GM12874 (cell line): ENCODE results near the gene FAM120B.

Source experiments
- CTCF ChIP-seq: IDR thresholded peaks from 2 replicates; pipeline ENCODE4 v1.5.1; 2011; ENCODE audit warnings: low read depth, mild to moderate bottlenecking, control low read depth, low read length, moderate library complexity; ENCODE audit not compliant: insufficient read depth

The FAM120B gene

DNA sequence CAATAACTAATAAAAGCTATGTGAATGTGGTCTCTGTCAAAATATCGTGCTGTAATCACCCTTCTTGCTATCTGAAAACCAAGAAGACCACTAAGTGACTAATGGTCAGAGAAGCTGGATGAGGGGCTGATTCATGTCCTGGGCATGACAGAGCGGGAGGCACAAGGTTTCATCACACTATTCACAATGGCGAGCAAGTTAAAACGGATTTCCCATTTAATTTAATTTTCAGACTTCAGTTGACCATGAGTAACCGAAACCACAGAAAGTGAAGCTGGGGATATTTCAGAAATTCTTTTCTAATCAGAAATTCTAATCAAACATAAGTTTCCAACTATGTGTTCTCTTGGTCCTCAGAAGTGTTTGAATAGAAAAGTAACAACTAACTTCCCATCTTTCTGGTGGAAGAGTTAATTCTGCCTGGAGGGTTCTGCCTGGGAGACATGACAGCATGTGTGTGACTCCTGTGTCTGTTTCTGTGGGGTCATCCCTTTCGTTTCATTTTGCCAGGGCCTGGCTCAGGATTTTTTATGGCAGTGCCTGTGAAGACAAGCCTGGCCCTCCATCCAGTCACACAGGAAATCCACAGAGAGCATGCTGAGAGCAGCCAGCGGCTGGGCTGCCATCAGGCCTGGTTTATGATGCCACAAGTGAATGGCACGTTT lies 98.9 kb downstream of the FAM120B start:
- TF ChIP-seq CTCF = no peak

GRCh38 chr6:170407200-170407599 lies 100.6 kb downstream of the FAM120B start:
- no peak for TF ChIP-seq CTCF

- TF ChIP-seq CTCF = no peak
Observed at GRCh38 chr6:170407932-170408331, 101.4 kb downstream of the FAM120B start.

GRCh38 chr6:170410241-170410640 lies 103.7 kb downstream of the FAM120B start:
- no peak for TF ChIP-seq CTCF

GRCh38 chr6:170415318-170415717 lies 108.8 kb downstream of the FAM120B start:
- no peak for TF ChIP-seq CTCF

- no peak for TF ChIP-seq CTCF
Observed at GRCh38 chr6:170416303-170416702, 109.7 kb downstream of the FAM120B start.

DNA sequence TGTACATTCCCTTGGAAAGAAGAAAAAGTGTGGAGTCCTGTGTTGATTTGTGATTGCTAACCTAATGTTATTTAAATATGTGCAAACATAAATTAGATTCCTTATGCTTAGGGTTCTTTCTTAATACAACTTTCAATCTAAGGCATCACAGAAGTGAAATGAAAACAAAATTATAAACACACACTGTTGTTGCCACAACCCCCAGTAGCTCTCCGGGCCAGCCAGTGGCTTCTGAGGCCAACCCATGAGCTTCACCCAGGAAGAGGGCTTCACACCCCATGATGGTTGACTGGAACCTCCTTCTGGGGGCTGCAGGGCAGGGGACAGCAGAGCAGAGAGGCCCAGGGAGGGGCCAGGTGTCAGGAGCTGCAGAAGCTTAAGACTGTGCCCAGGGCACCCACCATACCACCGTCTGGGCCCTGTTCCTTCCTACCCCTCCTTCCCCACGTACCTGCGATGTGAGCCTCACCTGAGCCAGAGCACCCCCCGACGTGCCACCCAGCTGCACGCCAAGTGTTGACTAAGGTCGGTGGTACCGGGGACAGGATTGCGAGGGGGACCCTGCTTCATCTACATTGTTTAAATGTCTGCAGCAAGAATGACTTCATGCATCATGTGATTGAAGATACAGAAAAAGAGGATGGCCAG lies 110.5 kb downstream of the FAM120B start:
- TF ChIP-seq CTCF = no peak
